ENCODE data around the gene NT5M.

The NT5M gene

GRCh38 chr17:17395246-17395802, 92.2 kb downstream of the NT5M start:
- no peak for DNase-seq

GRCh38 chr17:17395885-17396284, 92.7 kb downstream of the NT5M start:
- DNase-seq: no peak
